Sigmoid colon (tissue), 4 donors: Measurements from ENCODE around the gene IFI44L.

ENCODE experiments used
- EP300 ChIP-seq, 4 donors: sonication (generic); formaldehyde crosslinking; IDR thresholded peaks; one replicate each; pipeline ENCODE4 v1.6.1; 2017; ENCODE audit warnings: antibody characterized with exemption in 4 of 4
- POLR2A ChIP-seq, 2 donors: fragments of 450-650 bp; IDR thresholded peaks; one replicate each; pipeline ENCODE4 v1.6.1; 2016; ENCODE audit warnings: antibody characterized with exemption in 2 of 2, mild to moderate bottlenecking in 2 of 2, moderate library complexity in 2 of 2
- POLR2AphosphoS5 ChIP-seq, 4 donors: sonication (generic); formaldehyde crosslinking; IDR thresholded peaks; one replicate each; pipeline ENCODE4 v1.6.1; 2017; ENCODE audit warnings: antibody characterized with exemption in 4 of 4
- TF ChIP-seq, protein P1 (sequence below), 4 experiments: fragments of 450-650 bp in 3 of 4; fragments of 200-600 bp in 1 of 4; IDR thresholded peaks; one replicate each; pipeline ENCODE4 v1.5.1; 2016 to 2019; ENCODE audit warnings: antibody characterized with exemption in 4 of 4, mild to moderate bottlenecking in 3 of 4, moderate library complexity in 2 of 4

GRCh38 chr1:78645723-78646122 is 25.5 kb downstream of the IFI44L start:
- no peak for TF ChIP-seq POLR2A (IDR thresholded peaks at IDR 0.05)
- TF ChIP-seq, protein P1, sequence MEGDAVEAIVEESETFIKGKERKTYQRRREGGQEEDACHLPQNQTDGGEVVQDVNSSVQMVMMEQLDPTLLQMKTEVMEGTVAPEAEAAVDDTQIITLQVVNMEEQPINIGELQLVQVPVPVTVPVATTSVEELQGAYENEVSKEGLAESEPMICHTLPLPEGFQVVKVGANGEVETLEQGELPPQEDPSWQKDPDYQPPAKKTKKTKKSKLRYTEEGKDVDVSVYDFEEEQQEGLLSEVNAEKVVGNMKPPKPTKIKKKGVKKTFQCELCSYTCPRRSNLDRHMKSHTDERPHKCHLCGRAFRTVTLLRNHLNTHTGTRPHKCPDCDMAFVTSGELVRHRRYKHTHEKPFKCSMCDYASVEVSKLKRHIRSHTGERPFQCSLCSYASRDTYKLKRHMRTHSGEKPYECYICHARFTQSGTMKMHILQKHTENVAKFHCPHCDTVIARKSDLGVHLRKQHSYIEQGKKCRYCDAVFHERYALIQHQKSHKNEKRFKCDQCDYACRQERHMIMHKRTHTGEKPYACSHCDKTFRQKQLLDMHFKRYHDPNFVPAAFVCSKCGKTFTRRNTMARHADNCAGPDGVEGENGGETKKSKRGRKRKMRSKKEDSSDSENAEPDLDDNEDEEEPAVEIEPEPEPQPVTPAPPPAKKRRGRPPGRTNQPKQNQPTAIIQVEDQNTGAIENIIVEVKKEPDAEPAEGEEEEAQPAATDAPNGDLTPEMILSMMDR (IDR thresholded peaks at IDR 0.05), result no peak
- TF ChIP-seq EP300 (IDR thresholded peaks at IDR 0.05), result no peak
- TF ChIP-seq POLR2AphosphoS5 (IDR thresholded peaks at IDR 0.05), result no peak
